ENCODE results near the gene TP53RK.

Gene TP53RK

GRCh38 chr20:46723039-46723438 is 33.8 kb upstream of the TP53RK start:
- no peak for DNase-seq
- in situ Hi-C loops (cut with HindIII; ENCODE audit: low pct_ligation_motif_present, low sequenced_read_pairs) = no loop called here
- Histone ChIP-seq H3K27ac (no peak overlapping the region), H3K27me3 (replicated peaks) (no peaks in the 10 kb centered on the region), H3K36me3 (replicated peaks) (no peaks in the 10 kb centered on the region), H3K4me3 (ENCODE audit: low read depth, low read length) (no peak overlapping the region)
- TF ChIP-seq, protein P1, sequence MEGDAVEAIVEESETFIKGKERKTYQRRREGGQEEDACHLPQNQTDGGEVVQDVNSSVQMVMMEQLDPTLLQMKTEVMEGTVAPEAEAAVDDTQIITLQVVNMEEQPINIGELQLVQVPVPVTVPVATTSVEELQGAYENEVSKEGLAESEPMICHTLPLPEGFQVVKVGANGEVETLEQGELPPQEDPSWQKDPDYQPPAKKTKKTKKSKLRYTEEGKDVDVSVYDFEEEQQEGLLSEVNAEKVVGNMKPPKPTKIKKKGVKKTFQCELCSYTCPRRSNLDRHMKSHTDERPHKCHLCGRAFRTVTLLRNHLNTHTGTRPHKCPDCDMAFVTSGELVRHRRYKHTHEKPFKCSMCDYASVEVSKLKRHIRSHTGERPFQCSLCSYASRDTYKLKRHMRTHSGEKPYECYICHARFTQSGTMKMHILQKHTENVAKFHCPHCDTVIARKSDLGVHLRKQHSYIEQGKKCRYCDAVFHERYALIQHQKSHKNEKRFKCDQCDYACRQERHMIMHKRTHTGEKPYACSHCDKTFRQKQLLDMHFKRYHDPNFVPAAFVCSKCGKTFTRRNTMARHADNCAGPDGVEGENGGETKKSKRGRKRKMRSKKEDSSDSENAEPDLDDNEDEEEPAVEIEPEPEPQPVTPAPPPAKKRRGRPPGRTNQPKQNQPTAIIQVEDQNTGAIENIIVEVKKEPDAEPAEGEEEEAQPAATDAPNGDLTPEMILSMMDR (IDR thresholded peaks at IDR 0.05; ENCODE audit: low read depth, low read length, missing control alignments) = no peak

DNA sequence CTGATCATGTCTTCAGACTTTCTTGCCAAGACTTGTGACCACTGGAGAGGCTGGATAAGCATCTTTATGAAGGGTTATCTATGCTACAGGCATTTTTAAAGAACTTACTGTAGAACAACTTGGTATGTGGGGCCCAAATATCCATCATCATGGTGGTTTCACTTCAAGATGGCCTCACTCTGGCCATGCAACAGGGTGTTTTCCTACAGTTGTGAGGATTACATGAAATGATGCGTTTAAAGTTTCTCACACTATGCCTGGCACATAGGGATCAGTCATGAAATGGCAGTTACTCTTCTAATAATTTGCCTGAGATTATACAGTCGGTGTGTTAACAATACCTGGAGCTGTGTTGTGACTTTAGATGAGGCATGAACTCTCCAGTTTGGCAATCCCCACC is 33.2 kb upstream of the TP53RK start:
- no peak overlapping the region for H3K27ac ChIP-seq
- TF ChIP-seq, protein P1 (IDR thresholded peaks at IDR 0.05; ENCODE audit: low read depth, low read length, missing control alignments) = no peak
- no peak for DNase-seq
- no peak overlapping the region for H3K4me3 ChIP-seq (ENCODE audit: low read depth, low read length)
- in situ Hi-C loops (cut with HindIII; ENCODE audit: low pct_ligation_motif_present, low sequenced_read_pairs) = no loop called here
- no peaks in the 10 kb centered on the region for H3K36me3 ChIP-seq (replicated peaks)
- H3K27me3 ChIP-seq (replicated peaks) = no peaks in the 10 kb centered on the region

- H3K27me3 ChIP-seq (replicated peaks) = no peaks in the 10 kb centered on the region
- TF ChIP-seq, protein P1 (IDR thresholded peaks at IDR 0.05; ENCODE audit: low read depth, low read length, missing control alignments) = no peak
- no peak overlapping the region for H3K27ac ChIP-seq
- DNase-seq = no peak
- H3K36me3 ChIP-seq (replicated peaks) = no peaks in the 10 kb centered on the region
- H3K4me3 ChIP-seq (ENCODE audit: low read depth, low read length) = no peak overlapping the region
- in situ Hi-C loops (cut with HindIII; ENCODE audit: low pct_ligation_motif_present, low sequenced_read_pairs) = no loop called here
Observed at GRCh38 chr20:46721476-46721875, 32.2 kb upstream of the TP53RK start.

GRCh38 chr20:46720776-46721425 is 31.7 kb upstream of the TP53RK start:
- peak; percentile 35 for DNase-seq
- H3K36me3 ChIP-seq (replicated peaks) = no peaks in the 10 kb centered on the region
- TF ChIP-seq, protein P1 (IDR thresholded peaks at IDR 0.05; ENCODE audit: low read depth, low read length, missing control alignments) = no peak
- no peaks in the 10 kb centered on the region for H3K27me3 ChIP-seq (replicated peaks)
- no peak overlapping the region for H3K4me3 ChIP-seq (ENCODE audit: low read depth, low read length)
- H3K27ac ChIP-seq = no peak overlapping the region
- in situ Hi-C loops (cut with HindIII; ENCODE audit: low pct_ligation_motif_present, low sequenced_read_pairs) = no loop called here

- DNase-seq = no peak
- in situ Hi-C loops (cut with HindIII; ENCODE audit: low pct_ligation_motif_present, low sequenced_read_pairs) = no loop called here
Observed at GRCh38 chr20:46720019-46720418, 30.8 kb upstream of the TP53RK start.

More at GRCh38 chr20:46720019-46720418, 30.8 kb upstream of the TP53RK start:
- H3K27me3 ChIP-seq (replicated peaks) = no peaks in the 10 kb centered on the region
- TF ChIP-seq, protein P1 (IDR thresholded peaks at IDR 0.05; ENCODE audit: low read depth, low read length, missing control alignments) = no peak
- no peaks in the 10 kb centered on the region for H3K36me3 ChIP-seq (replicated peaks)
- H3K27ac ChIP-seq = no peak overlapping the region
- no peak overlapping the region for H3K4me3 ChIP-seq (ENCODE audit: low read depth, low read length)
